ENCODE results near the gene PAX8. TPM values are rescaled to one million over a fixed set of nuclear protein-coding genes. Genes with fewer than 3 reads are reported as not detected.

The PAX8 gene
- total RNA-seq, 1 experiment from 2014 or later, result 3.1 TPM

DNA sequence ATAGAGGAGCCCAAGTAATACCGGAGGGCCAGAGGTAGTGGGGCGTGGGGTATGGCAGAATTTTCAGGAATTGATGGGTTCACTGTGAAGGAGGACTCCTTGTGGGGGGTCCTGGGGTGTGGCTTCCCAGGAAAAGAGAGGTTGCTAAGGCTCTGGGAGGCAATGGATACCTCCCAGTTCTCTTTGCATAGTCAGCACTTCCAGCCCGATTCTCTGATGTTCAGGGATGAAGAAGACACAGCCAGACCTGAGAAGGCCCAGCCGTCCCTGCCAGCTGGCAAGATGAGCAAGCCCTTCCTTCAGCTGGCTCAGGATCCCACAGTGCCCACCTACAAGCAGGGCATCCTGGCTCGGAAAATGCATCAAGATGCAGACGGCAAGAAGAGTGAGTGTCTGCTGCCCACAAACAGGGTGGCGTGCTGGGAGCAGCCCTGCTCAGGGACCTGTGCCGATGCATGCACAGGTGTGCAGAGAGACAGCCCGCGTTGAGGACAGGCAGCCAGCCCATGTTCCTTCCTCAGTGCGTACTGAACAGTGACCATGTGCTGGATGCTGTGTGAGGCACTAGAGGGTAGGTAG, 82.7 kb downstream of the PAX8 start:
- ChIA-PET POLR2A (ENCODE audit: low non-redundant PET) (no interaction called here), CTCF (no interaction called here)
- BruUV-seq (replicated peaks), result no TSS peak

DNA sequence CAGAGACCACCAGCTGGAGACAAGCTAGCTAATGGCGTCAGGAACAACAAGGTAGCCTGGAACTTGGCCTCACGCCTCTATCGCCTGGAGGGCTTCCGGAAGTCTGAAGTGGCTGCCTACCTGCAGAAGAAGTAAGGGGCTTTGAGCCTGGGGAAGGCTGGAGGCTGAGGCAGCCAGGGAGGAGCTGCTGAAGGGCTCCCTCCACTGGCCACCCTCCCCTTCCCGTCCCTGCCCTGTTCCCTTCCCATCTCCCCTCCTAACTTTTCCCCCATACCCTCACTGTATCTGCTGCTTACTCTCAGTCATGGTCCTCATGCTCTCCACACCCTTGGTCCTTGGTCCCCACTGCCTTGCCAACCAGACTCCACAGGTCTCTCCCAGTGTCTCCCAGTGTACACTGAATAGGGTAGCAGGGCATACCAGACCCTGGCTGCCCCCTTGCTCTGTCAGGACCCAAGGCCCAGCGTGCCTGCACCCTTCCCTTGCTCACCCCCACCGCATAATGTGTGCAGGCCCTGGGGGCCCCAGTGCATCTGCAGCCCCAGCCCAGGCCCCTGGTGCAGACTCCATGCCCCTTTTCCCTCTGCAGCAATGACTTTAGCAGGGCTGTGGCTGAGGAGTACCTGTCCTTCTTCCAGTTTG, 86.1 kb downstream of the PAX8 start:
- Histone ChIP-seq H3K9me3 (ENCODE audit: low read depth, low read length, poor library complexity, severe bottlenecking) (no peaks in the 10 kb centered on the region), H3K4me3 (ENCODE audit: low read depth, low read length, poor library complexity, severe bottlenecking) (no peak overlapping the region), H3K27me3 (replicated peaks; ENCODE audit: insufficient read depth, low read depth, low read length, poor library complexity) (no peaks in the 10 kb centered on the region), H3K36me3 (ENCODE audit: insufficient read depth, low read length, poor library complexity, severe bottlenecking) (no peaks in the 10 kb centered on the region), H3K4me1 (ENCODE audit: insufficient read depth, low read length, poor library complexity, severe bottlenecking) (no peaks in the 10 kb centered on the region), H3K27ac (ENCODE audit: low read depth, low read length, poor library complexity, severe bottlenecking) (no peak overlapping the region)
- BruUV-seq (replicated peaks), result no TSS peak
- no peak for DNase-seq (ENCODE audit: low spot score)
- ChIA-PET CTCF (no interaction called here), POLR2A (ENCODE audit: low non-redundant PET) (no interaction called here)
- TF ChIP-seq, protein P1, sequence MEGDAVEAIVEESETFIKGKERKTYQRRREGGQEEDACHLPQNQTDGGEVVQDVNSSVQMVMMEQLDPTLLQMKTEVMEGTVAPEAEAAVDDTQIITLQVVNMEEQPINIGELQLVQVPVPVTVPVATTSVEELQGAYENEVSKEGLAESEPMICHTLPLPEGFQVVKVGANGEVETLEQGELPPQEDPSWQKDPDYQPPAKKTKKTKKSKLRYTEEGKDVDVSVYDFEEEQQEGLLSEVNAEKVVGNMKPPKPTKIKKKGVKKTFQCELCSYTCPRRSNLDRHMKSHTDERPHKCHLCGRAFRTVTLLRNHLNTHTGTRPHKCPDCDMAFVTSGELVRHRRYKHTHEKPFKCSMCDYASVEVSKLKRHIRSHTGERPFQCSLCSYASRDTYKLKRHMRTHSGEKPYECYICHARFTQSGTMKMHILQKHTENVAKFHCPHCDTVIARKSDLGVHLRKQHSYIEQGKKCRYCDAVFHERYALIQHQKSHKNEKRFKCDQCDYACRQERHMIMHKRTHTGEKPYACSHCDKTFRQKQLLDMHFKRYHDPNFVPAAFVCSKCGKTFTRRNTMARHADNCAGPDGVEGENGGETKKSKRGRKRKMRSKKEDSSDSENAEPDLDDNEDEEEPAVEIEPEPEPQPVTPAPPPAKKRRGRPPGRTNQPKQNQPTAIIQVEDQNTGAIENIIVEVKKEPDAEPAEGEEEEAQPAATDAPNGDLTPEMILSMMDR (conservative IDR thresholded peaks at IDR 0.05; ENCODE audit: low read depth, low read length), result peak; percentile 44
- no peak for TF ChIP-seq EZH2 (IDR thresholded peaks at IDR 0.05; ENCODE audit: borderline replicate concordance, low read depth, low read length, poor library complexity, severe bottlenecking)
- intact Hi-C loops (cut with micrococcal nuclease; ENCODE audit: unreplicated experiment), result no loop called here

More for the DNA sequence above, 82.7 kb downstream of the PAX8 start:
- Histone ChIP-seq H3K27me3 (replicated peaks; ENCODE audit: insufficient read depth, low read depth, low read length, poor library complexity) (no peaks in the 10 kb centered on the region), H3K27ac (ENCODE audit: low read depth, low read length, poor library complexity, severe bottlenecking) (no peak overlapping the region), H3K4me3 (ENCODE audit: low read depth, low read length, poor library complexity, severe bottlenecking) (no peak overlapping the region), H3K4me1 (ENCODE audit: insufficient read depth, low read length, poor library complexity, severe bottlenecking) (no peaks in the 10 kb centered on the region), H3K9me3 (ENCODE audit: low read depth, low read length, poor library complexity, severe bottlenecking) (no peaks in the 10 kb centered on the region), H3K36me3 (ENCODE audit: insufficient read depth, low read length, poor library complexity, severe bottlenecking) (no peaks in the 10 kb centered on the region)
- TF ChIP-seq, protein P1 (conservative IDR thresholded peaks at IDR 0.05; ENCODE audit: low read depth, low read length), result no peak
- TF ChIP-seq EZH2 (IDR thresholded peaks at IDR 0.05; ENCODE audit: borderline replicate concordance, low read depth, low read length, poor library complexity, severe bottlenecking), result no peak
- intact Hi-C loops (cut with micrococcal nuclease; ENCODE audit: unreplicated experiment), result no loop called here
- no peak for DNase-seq (ENCODE audit: low spot score)

DNA sequence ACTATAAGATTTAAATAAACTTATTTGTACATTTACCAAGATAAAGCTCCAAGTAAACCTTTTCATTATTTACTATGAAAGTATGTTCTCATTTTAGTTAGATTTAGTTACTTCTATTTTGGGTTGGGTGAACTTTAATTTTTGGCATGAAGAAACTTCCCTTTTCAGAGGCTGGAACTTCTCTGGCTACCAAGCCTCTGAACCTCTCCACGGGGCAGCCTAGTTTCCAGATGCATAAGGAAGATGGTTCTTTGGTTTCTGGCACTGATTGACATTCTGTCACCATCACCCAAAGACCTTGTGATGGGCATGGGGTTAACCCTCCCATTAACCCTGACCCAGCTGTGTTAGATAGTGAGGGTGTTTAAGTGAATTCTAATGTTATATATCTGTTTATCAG, 87.8 kb downstream of the PAX8 start:
- ChIA-PET CTCF (no interaction called here), POLR2A (ENCODE audit: low non-redundant PET) (no interaction called here)
- Histone ChIP-seq H3K27ac (ENCODE audit: low read depth, low read length, poor library complexity, severe bottlenecking) (no peak overlapping the region), H3K4me1 (ENCODE audit: insufficient read depth, low read length, poor library complexity, severe bottlenecking) (no peaks in the 10 kb centered on the region), H3K27me3 (replicated peaks; ENCODE audit: insufficient read depth, low read depth, low read length, poor library complexity) (no peaks in the 10 kb centered on the region), H3K36me3 (ENCODE audit: insufficient read depth, low read length, poor library complexity, severe bottlenecking) (no peaks in the 10 kb centered on the region), H3K4me3 (ENCODE audit: low read depth, low read length, poor library complexity, severe bottlenecking) (no peak overlapping the region), H3K9me3 (ENCODE audit: low read depth, low read length, poor library complexity, severe bottlenecking) (no peaks in the 10 kb centered on the region)
- no peak for DNase-seq (ENCODE audit: low spot score)
- TF ChIP-seq EZH2 (IDR thresholded peaks at IDR 0.05; ENCODE audit: borderline replicate concordance, low read depth, low read length, poor library complexity, severe bottlenecking), result no peak
- TF ChIP-seq, protein P1 (conservative IDR thresholded peaks at IDR 0.05; ENCODE audit: low read depth, low read length), result no peak
- BruUV-seq (replicated peaks), result no TSS peak
- intact Hi-C loops (cut with micrococcal nuclease; ENCODE audit: unreplicated experiment), result no loop called here
